Coronary artery (tissue), 2 donors: ENCODE results near the gene NEMF.
"Not testable (repeated sequence)": the region's sequence is repeated elsewhere in the genome, so short reads cannot be mapped to it uniquely, and the experiment has no call there.

Experiments used
- DNase-seq: peaks from one replicate; pipeline ENCODE4 v3.0.0-alpha.2; 2017; ENCODE audit warnings: low spot score
- H3K27ac ChIP-seq, 2 donors: fragments of 200-600 bp; sonication (generic); one replicate each; pipeline ENCODE4 v1.5.1; 2016 to 2019
- H3K4me3 ChIP-seq: fragments of 200-600 bp; sonication (generic); 2 replicates; pipeline ENCODE4 v1.5.1; 2016; ENCODE audit warnings: mild to moderate bottlenecking, moderate library complexity
- CTCF ChIP-seq: fragments of 200-600 bp; sonication (generic); IDR thresholded peaks from one replicate; pipeline ENCODE4 v1.5.1; 2019; ENCODE audit warnings: antibody characterized with exemption

The NEMF gene

DNA sequence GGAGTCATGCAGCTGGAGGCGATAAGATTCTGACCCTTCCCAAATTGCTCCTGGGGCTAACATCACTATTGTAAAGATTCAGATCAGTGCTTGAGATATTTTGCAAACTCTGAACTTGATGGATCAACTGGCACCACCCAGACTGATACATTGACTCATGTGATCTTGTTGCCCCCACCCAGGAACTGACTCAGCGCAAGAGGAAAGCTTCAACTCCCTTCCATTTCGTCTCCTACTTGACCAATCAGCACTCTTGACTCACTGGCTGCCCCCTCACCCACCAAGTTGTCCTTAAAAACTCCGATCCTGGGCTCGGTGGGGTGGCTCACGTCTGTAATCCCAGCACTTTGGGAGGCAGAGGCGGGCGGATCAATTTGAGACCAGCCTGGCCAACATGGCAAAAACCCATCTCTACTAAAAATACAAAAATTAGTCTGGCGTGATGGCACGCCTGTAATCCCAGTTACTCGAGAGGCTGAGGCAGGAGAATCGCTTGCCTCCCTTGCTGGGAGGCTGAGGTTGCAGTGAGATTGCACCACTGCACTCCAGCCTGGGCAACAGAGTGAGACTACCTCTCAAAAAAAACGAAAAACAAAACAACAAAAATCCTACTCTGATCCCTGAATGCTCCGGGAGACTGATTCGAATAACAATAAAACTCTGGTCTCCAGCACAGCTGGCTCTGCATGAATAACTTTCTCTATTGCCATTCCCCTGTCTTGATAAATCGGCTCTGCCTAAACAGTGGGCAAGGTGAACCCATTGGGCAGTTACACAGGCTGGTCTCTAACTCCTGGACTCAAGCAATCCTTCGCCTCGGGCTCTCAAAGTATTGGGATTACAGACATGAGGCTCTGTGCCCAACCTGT is 30.5 kb upstream of the NEMF start:
- no peak for DNase-seq
- no peak overlapping the region for H3K4me3 ChIP-seq
- H3K27ac ChIP-seq: no peak overlapping the region
- no peak for TF ChIP-seq CTCF

- Histone ChIP-seq H3K4me3 (no peak overlapping the region), H3K27ac (no peak overlapping the region)
- no peak for DNase-seq
- TF ChIP-seq CTCF: no peak
Measured at GRCh38 chr14:49881350-49882001, 28.9 kb upstream of the NEMF start.

GRCh38 chr14:49880267-49881064 is 27.9 kb upstream of the NEMF start:
- H3K27ac ChIP-seq: no peak overlapping the region
- no peak for TF ChIP-seq CTCF
- no peak overlapping the region for H3K4me3 ChIP-seq
- no peak for DNase-seq

- Histone ChIP-seq H3K27ac (no peak overlapping the region), H3K4me3 (no peak overlapping the region)
- TF ChIP-seq CTCF: no peak
- DNase-seq: peak; percentile 69
Measured at GRCh38 chr14:49879646-49880204, 27.1 kb upstream of the NEMF start.

DNA sequence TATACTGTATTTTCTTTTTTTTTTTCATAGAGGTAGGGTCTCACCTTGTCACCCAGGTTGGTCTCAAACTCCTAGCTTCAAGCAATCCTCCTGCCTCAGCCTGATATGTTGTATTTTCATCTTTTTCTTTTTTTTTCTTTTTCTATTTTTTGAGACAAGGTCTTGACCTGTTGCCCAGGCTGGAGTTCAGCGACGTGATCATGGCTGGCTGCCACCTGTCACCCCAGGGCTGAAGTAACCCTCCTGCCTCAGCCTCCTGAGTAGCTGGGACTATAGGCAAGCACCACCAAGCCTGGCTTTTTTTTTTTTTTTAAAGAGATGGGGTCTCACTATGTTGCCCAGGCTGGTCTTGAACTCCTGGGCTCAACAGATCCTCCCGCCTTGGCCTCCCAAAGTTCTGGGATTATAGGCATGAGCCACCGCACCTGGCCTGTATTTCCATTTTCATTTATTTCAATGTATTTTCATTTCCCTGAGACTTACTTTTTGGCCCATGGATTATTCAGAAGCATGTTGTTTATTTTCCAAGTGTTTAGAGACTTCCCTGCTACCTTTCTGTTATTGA is 24.1 kb upstream of the NEMF start:
- no peak for DNase-seq
- Histone ChIP-seq H3K4me3 (no peak overlapping the region), H3K27ac (no peak overlapping the region)
- TF ChIP-seq CTCF: no peak

DNA sequence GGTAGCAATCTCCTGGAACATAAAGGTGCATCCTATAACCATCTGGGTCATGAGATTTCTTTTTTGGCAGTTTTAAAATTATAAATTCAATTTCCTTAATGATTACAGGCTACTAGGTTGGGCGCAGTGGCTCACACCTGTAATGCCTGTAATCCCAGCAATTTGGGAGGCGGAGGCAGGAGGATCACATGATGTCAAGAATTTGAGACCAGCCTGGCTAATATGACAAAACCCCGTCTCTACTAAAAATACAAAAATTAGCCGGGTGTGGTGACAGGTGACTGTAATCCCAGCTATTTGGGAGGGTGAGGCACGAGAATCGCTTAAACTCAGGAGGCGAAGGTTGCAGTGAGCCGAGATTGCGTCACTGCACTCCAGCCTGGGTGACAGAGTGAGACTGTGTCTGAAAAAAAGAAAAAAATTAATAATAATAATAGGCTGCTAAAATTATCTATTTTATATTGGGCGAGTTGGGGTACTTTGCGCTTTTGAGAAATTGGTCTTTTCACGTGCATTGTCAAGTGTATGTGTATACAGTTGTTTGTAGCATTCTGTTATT is 23.1 kb upstream of the NEMF start:
- no peak overlapping the region for H3K27ac ChIP-seq

GRCh38 chr14:49873548-49873947 is 21.0 kb upstream of the NEMF start:
- not testable (repeated sequence) for H3K27ac ChIP-seq, DNase-seq, H3K4me3 ChIP-seq

More for the DNA sequence above, 23.1 kb upstream of the NEMF start:
- peak; percentile 24 for DNase-seq
- H3K4me3 ChIP-seq: no peak overlapping the region
- no peak for TF ChIP-seq CTCF
